Hypothalamus (tissue), 51 donors: ENCODE results near the gene CRYGN.

Experiments used
- DNase-seq, 51 donors: peaks; one replicate each; lab custom pipeline; 2025; lab: John Stamatoyannopoulos, UW

Gene CRYGN

DNA sequence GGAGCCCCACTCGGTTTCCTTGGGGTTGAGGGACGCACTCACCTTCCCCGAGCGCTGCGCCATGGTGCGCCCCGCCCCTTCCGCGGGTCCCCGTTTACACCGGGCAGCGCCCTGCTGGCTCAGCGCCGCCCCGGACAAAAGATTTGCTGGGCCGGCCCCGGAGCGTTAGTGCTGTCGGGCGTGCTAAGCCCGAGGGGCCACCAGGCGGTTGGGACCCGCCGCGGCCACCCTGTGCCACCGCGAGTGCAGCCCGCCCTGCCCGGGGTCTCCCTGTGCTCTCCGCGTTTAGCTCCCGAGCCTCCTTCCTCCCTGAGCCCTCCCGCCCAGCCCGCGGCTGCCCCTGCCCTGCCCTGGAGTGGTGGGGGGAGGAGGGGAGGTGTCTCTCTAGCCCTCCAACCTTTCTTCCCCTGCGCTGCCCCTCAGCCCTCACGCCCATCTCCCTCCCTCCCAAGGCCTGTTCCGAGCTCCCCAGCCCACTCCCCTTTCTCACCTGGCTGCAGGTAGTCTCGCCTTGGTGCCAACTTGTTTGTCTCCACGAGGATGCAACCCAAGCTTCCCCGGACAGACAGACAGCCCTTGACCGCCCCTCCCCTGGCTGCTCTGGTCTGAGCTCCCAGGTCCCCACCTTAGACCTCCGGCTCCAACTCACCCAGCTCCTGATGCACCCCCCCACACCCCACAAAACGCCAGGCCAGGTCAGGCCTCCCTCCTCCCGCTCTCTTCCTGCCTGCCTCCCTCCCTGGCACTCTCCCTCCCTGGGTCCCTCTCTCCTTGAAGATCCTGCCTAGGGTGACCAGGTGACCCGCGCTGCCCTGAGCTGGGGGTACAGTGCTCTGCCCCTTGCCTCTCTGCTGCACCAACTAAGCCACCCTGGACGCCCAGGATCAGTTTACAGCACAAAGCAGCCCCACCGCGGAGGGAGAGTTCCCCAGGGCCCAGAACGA is at the start of gene CRYGN:
Gene CRYGN (minus strand): TSS at position 287 of the 944 bp plus-strand sequence. CDS start 224 bp downstream, at position 63.
- no peak for DNase-seq

- DNase-seq = no peak
These were observed 49.6 kb upstream of the CRYGN start for GRCh38 chr7:151489498-151489897.

DNA sequence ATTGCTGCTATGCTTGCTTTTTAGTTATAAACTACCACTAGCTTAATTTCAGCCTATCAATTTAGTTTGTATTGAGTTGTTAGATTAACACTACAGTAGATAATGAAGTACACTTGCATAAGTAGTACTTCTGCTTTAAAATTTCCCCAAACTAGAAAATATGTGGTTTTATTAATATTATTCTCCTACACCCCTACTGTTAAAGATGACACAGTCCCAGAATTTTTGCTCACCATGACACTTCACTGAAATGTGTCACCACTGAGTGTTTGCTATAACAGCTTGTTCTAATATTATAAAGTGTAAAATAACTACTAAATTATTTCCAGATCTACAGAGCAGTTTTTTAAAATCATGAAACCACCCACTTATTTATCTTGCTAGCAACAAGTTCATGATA is 48.2 kb upstream of the CRYGN start:
- no peak for DNase-seq

GRCh38 chr7:151487228-151487627 is 47.3 kb upstream of the CRYGN start:
- DNase-seq = no peak

GRCh38 chr7:151486074-151486473 is 46.1 kb upstream of the CRYGN start:
- no peak for DNase-seq

GRCh38 chr7:151484971-151485707 is 45.2 kb upstream of the CRYGN start:
- peak in 1 of 51 donors; percentile 26 for DNase-seq

GRCh38 chr7:151483711-151483983 is 43.7 kb upstream of the CRYGN start:
- no peak for DNase-seq

DNA sequence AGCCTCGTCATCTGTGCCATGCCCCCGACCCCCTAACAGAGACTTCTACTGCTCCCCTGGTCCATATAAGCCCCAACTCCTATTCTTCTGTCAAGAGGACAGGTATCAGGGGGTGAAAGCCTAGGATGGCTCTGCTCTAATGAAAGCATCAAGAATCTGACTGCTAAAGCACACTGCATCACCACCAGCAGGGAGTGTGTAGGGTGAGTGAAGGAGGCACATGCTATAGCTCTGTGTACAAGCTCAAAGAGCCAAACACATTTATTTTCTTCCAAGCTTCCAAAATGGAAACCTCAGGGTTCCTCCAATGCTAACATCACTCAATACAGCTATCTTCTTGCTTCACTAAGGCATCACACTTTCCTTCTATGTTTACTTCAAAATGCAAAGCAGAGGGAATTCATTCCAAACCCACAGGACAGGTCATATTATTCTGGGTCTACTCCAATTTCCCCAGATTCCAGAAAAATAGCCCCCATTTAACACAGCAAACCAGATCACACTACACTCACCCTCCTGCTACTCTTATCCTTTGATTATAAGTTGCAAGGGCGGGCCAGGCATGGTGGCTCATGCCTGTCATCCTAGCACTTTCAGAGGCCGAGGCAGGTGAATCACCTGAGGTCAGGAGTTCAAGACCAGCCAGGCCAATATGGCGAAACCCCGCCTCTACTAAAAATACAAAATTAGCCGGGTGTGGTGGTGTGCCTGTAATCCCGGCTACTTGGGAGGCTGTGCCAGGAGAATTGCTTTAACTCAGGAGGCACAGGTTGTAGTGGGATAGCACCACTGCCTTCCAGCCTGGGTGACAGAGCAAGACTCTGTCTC is 43.2 kb upstream of the CRYGN start:
- DNase-seq = no peak

DNA sequence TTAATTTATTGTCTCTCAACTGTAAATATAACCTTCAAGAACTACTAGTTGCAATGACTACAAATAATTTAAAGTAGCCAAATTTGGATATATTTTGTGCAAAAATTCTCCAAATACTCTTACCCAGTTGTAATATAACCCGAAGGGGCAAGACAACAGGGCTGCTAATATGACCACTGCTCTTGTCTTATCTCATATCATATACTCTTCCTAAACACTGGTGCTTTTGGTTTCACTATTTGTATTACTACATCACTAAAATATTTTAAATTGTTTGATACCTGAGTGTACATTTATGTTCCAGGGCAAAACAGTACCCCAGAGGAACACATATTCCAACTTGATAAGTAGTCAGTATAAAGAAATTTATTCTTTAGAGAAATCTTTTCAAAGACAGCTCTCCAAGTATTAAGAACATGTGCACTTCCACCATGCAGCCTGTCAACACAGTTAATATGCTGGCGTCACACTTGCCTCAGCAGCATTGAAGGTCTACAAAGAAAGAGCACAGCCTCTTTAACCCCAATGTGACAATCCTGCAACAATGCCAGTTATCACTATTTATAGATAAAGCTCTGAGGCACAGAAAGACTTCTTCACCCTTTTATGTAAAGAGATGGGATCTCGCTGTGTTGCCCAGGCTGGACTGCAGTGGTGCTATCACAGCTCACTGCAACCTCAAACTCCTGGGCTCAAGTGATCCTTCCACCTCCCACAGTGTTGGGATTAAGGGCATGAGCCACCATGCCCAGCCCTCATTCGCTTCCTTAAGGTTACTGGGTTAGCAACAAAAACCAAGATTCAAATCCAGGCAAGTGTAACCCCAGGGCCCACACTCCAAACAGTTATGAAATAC is 41.9 kb upstream of the CRYGN start:
- DNase-seq = no peak

DNA sequence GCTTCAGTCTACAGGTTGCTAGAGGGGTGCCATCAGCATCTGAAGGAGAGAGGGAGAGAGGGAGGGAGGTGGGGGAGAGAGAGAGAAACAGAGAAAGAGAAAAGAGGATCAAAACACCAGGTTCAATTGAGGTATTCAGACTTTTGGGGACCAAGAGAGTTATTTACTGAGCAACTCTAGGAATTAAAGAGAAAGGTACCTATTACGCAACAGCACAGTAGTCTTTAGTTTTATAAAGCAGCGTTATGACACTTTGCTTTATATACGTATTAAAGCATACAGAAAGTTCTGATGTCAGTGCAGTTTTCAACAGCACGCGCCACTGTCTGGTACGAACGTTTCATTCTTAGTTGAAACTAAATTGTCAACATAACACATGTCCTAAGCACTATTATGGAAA is 37.9 kb upstream of the CRYGN start:
- DNase-seq = no peak

DNA sequence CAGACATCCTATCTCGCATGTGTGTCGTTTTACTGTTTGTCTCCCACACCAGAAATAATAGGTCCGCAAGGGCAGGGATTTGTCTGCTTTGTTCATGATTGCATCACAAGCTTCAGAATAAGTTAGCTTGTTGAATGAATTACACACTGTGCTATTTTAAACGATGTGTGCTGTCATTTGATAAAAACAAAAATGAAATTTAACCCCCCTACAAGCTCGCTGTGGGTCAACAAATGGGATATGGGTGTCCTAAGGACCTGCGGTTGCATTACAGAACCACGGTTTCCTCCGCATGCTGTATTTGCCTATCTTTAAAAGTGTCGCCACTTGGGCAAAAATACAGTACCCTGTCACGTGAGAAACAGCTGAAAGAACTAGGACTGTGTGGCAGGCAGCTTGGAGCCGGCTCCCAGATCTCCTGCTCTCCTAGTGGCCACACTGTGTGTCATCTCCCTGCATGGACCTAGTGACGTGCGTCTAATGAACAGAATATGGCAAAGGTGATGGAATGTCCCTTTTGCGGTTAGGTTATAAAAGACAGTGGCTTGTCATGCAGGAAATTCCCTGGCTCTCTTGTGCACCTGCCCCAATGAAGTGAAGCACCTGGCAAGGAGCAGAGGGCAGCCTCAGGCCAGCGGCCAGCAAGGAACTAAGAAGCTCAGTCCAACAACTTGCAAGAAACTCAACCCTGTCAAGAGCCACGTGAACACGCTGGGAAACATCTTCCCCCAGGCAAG is 32.9 kb upstream of the CRYGN start:
- no peak for DNase-seq

DNA sequence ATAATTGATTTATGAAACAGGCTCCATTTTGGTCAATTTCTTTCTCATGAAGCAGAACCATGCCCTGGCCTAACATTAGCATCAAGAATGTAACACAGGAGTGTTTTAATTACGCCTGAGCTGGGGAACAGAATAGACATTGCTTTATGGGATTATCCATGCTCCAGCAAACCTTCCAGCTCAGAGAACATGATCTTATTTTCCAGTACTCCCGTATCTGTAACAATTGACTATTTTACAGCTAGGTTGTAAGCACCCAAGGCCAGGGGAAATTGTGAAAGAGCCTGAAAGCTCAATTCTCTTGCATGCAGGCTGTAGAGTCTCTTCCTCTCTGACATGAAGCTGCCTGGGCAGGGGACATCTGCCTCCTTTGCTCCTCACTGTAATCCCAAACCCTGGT is 30.8 kb upstream of the CRYGN start:
- no peak for DNase-seq

- no peak for DNase-seq
These were observed 29.3 kb upstream of the CRYGN start for GRCh38 chr7:151469281-151469680.

DNA sequence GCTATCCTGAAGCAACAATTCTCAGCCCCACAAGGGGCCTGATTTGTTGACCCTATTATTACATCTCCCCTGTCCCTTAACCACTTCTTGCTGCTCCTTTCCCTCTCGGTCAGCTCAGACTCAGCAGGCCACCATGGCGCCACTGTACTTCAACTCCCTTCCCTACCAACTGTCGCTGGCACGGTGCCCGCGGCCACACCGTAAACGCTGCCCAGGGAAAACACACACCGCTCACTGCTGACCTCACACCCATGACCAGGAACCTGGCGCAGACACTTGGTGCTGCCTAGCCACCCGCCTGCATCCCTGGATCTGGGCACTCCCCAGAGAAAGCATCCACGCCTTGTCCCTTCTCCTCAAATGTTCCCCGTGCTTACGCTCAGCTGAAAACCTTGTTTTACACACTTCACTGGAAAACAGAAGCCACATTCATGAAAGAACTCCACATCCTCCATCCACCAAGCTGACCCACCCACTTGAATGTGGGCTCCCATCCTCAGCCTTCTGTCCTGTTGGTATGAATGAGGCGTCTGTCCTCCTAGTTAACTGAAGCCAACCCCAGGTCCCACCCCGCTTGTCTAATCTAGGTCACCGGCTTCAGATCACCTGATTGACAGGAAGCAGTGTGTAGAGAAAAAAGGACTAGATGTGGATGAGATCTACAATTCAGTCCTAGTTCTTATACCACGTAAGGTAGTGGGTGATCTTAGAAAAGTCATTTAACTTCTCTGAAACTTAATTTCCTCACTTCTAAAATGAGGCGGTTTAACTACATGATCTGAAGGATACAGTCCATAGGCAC is 28.5 kb upstream of the CRYGN start:
- peak in 11 of 51 donors; percentile 9 to 68 (median 26) for DNase-seq

DNA sequence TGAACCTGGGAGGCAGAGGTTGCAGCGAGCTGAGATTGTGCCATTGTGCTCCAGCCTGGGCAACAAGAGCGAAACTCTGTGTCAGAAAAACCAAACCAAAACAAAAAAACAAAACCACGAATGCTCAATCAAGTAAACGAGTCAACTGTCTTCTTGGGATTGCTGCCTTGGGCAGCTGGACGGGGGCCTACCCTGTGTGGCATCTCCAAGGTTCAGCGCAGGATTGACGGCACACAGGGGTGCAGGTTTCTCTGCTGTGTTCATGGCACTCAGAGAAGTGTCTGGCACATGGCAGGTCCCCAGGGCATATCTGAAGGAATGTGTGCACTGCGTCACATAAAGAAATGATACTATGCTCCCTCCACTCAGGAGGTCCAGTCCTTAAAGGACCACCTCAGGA is 25.2 kb upstream of the CRYGN start:
- DNase-seq = no peak

DNA sequence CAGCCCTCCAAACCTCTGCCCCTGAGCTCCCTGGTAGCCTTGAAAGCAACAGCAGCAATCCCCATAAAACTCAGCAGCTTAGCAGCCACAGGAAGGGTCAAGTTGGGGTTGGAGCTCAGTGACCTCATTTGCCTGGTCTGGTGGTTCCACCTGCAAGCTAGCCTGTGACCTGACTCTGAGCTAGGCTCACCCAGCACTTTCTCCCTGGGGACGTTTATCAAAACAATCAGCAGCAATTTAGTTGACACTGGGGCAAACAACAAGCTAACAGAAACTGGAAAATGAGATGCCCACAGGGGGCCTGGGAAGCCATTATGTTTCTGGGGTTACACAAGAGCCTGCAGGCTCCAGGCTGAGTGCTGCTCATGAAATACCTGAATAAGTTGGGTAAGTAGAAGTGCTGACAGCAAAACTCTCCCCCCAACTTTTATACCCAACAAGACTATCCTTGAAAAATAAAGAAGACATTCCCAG is 22.4 kb upstream of the CRYGN start:
- no peak for DNase-seq

DNA sequence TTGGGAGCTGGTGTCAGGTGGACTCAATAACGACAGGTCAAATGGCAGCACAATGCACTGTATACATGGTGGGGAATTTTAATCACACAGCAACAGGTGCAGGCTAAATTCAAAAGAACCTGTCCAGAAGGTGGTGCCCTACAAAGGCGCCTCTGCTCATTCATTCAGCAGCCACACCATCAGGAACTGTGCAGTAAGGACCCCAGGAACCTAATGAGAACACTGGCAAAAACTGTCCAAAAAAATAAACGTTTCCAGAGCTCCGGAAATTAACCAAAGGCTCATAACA is 21.9 kb upstream of the CRYGN start:
- no peak for DNase-seq

GRCh38 chr7:151461096-151461941 is 21.4 kb upstream of the CRYGN start:
- DNase-seq = no peak
